Measurements from ENCODE around the gene DYNLRB1.
A peak's percentile ranks its signal among the peaks of the same experiment; 100 is the strongest.

The DYNLRB1 gene

GRCh38 chr20:34582911-34583310 lies 66.7 kb downstream of the DYNLRB1 start:
- peaks cover 27 to 48% of the 10 kb centered on the region in 2 donors for H3K4me1 ChIP-seq (ENCODE audit: control insufficient read depth in 2 of 2, insufficient read depth in 2 of 2, low read length in 2 of 2)
- H3K4me3 ChIP-seq (ENCODE audit: low read length in 2 of 2) = no peak overlapping the region
- peak overlapping the region in 1 of 2 donors; percentile 72 for H3K27ac ChIP-seq (ENCODE audit: low read depth in 2 of 2, low read length in 2 of 2)
- no peaks in the 10 kb centered on the region for H3K27me3 ChIP-seq (ENCODE audit: control insufficient read depth in 2 of 2, insufficient read depth in 2 of 2, low read length in 2 of 2)
- no peak overlapping the region for H3K9ac ChIP-seq (ENCODE audit: low read depth in 1 of 2, low read length in 2 of 2)
- H3K9me3 ChIP-seq (ENCODE audit: control insufficient read depth in 2 of 2, low read length in 2 of 2) = no peaks in the 10 kb centered on the region
- peaks cover 2 to 19% of the 10 kb centered on the region in 2 donors for H3K36me3 ChIP-seq (ENCODE audit: control insufficient read depth in 2 of 2, insufficient read depth in 2 of 2, low read length in 2 of 2)

- peaks cover 2 to 19% of the 10 kb centered on the region in 2 donors for H3K36me3 ChIP-seq (ENCODE audit: control insufficient read depth in 2 of 2, insufficient read depth in 2 of 2, low read length in 2 of 2)
- no peaks in the 10 kb centered on the region for H3K27me3 ChIP-seq (ENCODE audit: control insufficient read depth in 2 of 2, insufficient read depth in 2 of 2, low read length in 2 of 2)
- H3K9me3 ChIP-seq (ENCODE audit: control insufficient read depth in 2 of 2, low read length in 2 of 2) = no peaks in the 10 kb centered on the region
- no peak overlapping the region for H3K4me3 ChIP-seq (ENCODE audit: low read length in 2 of 2)
- H3K27ac ChIP-seq (ENCODE audit: low read depth in 2 of 2, low read length in 2 of 2) = peak overlapping the region in 1 of 2 donors; percentile 53
- H3K9ac ChIP-seq (ENCODE audit: low read depth in 1 of 2, low read length in 2 of 2) = no peak overlapping the region
- H3K4me1 ChIP-seq (ENCODE audit: control insufficient read depth in 2 of 2, insufficient read depth in 2 of 2, low read length in 2 of 2) = peaks cover 27 to 45% of the 10 kb centered on the region in 2 donors
These were observed 67.3 kb downstream of the DYNLRB1 start for GRCh38 chr20:34583544-34583943.

- H3K9me3 ChIP-seq (ENCODE audit: control insufficient read depth in 2 of 2, low read length in 2 of 2) = no peaks in the 10 kb centered on the region
- peaks cover 20 to 32% of the 10 kb centered on the region in 2 donors for H3K4me1 ChIP-seq (ENCODE audit: control insufficient read depth in 2 of 2, insufficient read depth in 2 of 2, low read length in 2 of 2)
- peaks cover 2 to 19% of the 10 kb centered on the region in 2 donors for H3K36me3 ChIP-seq (ENCODE audit: control insufficient read depth in 2 of 2, insufficient read depth in 2 of 2, low read length in 2 of 2)
- H3K4me3 ChIP-seq (ENCODE audit: low read length in 2 of 2) = no peak overlapping the region
- H3K9ac ChIP-seq (ENCODE audit: low read depth in 1 of 2, low read length in 2 of 2) = no peak overlapping the region
- H3K27me3 ChIP-seq (ENCODE audit: control insufficient read depth in 2 of 2, insufficient read depth in 2 of 2, low read length in 2 of 2) = no peaks in the 10 kb centered on the region
- H3K27ac ChIP-seq (ENCODE audit: low read depth in 2 of 2, low read length in 2 of 2) = no peak overlapping the region
These were observed 68.8 kb downstream of the DYNLRB1 start for GRCh38 chr20:34585019-34585418.

DNA sequence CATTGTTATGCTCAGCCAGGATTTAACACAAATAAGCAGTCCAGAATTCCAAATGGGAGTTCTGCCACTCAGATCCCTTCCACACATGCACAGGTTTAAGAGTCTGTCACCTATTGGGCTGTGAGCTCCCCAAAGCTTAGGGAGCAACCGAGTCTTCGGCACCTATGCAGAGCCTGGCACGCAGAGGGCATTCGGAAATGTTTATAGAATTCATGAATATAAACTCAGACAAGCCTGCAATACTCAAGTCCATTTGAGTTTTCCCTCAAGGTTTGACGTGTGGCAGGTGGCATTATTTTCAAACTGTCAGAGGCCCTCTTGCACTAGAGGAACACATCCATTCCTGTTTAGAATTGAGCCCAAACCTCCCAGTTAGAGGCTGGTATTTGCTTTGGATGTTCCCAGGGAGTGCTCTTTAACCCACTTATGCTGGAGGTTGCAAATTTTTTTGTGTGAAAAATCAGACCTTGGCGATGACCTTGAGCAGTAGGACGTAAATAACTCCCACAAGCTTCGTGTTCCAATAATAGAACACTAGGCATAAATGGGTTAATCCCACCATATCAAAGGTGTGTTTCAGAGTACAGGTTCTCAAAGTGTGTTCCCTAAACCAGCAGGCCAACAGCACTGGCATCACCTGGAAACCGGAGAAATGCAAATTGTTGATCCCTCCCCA lies 70.4 kb downstream of the DYNLRB1 start:
- Histone ChIP-seq H3K9ac (ENCODE audit: low read depth in 1 of 2, low read length in 2 of 2) (no peak overlapping the region), H3K9me3 (ENCODE audit: control insufficient read depth in 2 of 2, low read length in 2 of 2) (no peaks in the 10 kb centered on the region), H3K4me1 (ENCODE audit: control insufficient read depth in 2 of 2, insufficient read depth in 2 of 2, low read length in 2 of 2) (peaks cover 11 to 19% of the 10 kb centered on the region in 2 donors), H3K36me3 (ENCODE audit: control insufficient read depth in 2 of 2, insufficient read depth in 2 of 2, low read length in 2 of 2) (peaks cover 2 to 13% of the 10 kb centered on the region in 2 donors), H3K27me3 (ENCODE audit: control insufficient read depth in 2 of 2, insufficient read depth in 2 of 2, low read length in 2 of 2) (no peaks in the 10 kb centered on the region), H3K27ac (ENCODE audit: low read depth in 2 of 2, low read length in 2 of 2) (no peak overlapping the region), H3K4me3 (ENCODE audit: low read length in 2 of 2) (no peak overlapping the region)

Data from mucosa of rectum (tissue), 2 donors.